ENCODE results near the gene DOCK7.
A peak's percentile ranks its signal among the peaks of the same experiment; 100 is the strongest.

DNA sequence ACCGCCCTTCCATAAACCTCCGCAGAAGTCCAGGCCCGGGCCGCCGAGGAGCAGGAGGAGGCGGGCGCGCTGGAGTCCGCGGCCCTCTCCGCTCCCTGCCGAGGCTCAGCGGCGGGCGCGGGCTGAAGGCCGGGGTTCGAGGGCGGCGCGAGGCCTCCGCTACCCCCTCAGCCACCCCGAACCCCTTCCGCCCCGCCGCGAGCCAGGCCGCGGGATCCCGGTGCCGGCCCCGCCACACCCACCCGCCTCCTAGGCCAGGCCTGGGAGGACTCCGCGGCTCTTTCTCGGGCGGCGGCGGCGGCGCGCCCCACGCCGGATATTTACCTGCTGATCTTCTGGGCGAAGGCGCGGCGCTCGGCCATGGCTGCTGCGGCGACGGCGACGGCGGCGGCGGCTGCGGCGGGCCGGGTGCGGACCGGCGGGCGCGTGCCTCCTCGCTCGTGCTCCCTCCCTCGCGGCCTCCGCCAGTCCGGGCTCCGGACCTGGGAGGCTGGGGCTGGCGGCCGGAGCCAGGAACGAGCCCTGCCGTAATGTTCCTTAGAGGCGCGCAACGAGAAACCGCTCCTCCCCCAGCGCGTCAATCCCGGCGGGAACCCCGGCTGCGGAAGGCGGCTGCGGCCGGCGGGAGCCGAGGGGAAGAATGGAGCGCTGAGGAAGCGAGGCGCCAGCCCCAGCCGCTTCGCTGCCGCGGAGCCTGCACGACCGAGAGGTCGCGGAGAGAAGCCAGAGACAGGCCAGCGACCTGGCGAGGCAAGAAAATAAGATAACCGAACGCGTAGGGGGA is at the start of gene DOCK7:
- no peak for TF ChIP-seq CTCF (IDR thresholded peaks at IDR 0.05; ENCODE audit: control extremely low read depth in 1 of 3, insufficient read depth in 1 of 3, low read depth in 1 of 3, low read length in 3 of 3)
- TF ChIP-seq POLR2A (IDR thresholded peaks at IDR 0.05; ENCODE audit: control extremely low read depth in 1 of 2, low read depth in 2 of 2, low read length in 2 of 2): peak in 1 of 2 experiments; percentile 63; a peak in 2 of 3 replicates
- TF ChIP-seq TAF1 (IDR thresholded peaks at IDR 0.05; ENCODE audit: low read depth, low read length): peak; percentile 86
- TF ChIP-seq JUN (IDR thresholded peaks at IDR 0.05; ENCODE audit: low read depth, low read length): no peak
- TF ChIP-seq, protein P1, sequence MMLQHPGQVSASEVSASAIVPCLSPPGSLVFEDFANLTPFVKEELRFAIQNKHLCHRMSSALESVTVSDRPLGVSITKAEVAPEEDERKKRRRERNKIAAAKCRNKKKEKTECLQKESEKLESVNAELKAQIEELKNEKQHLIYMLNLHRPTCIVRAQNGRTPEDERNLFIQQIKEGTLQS (IDR thresholded peaks at IDR 0.05; ENCODE audit: insufficient read depth, low read depth, low read length): no peak
- no peak for TF ChIP-seq EZH2 (IDR thresholded peaks at IDR 0.05; ENCODE audit: low read depth, low read length, severe bottlenecking)
- TF ChIP-seq EP300 (IDR thresholded peaks at IDR 0.05; ENCODE audit: borderline replicate concordance in 1 of 2, low read depth in 2 of 2, low read length in 2 of 2): peak in 1 of 2 experiments; percentile 69; a peak in 1 of 3 replicates

All from H1 (cell line).